GM21381 (cell line): ENCODE results near the gene DACT2.

Experiments used
- ATAC-seq: cut with Tn5 transposase; IDR thresholded peaks from one replicate; pipeline ENCODE4 v1.9.1; 2021; ENCODE audit warnings: mild to moderate bottlenecking, moderate library complexity; ENCODE audit not compliant: unreplicated experiment

DACT2 gene

GRCh38 chr6:168353041-168353440 is 33.5 kb upstream of the DACT2 start:
- no peak for ATAC-seq

- ATAC-seq: no peak
These were observed 32.5 kb upstream of the DACT2 start for GRCh38 chr6:168352096-168352495.

- no peak for ATAC-seq
These were observed 30.2 kb upstream of the DACT2 start for GRCh38 chr6:168349718-168350210.

- no peak for ATAC-seq
These were observed 28.6 kb upstream of the DACT2 start for GRCh38 chr6:168348186-168348585.

- ATAC-seq: no peak
These were observed 28.0 kb upstream of the DACT2 start for GRCh38 chr6:168347615-168348014.

- no peak for ATAC-seq
These were observed 27.5 kb upstream of the DACT2 start for GRCh38 chr6:168347053-168347452.

GRCh38 chr6:168345896-168346754 is 26.5 kb upstream of the DACT2 start:
- ATAC-seq: no peak

- ATAC-seq: no peak
These were observed 25.7 kb upstream of the DACT2 start for GRCh38 chr6:168345266-168345665.

- ATAC-seq: no peak
These were observed 24.8 kb upstream of the DACT2 start for GRCh38 chr6:168344338-168344737.

GRCh38 chr6:168343239-168344150 is 23.9 kb upstream of the DACT2 start:
- no peak for ATAC-seq

- no peak for ATAC-seq
These were observed 23.1 kb upstream of the DACT2 start for GRCh38 chr6:168342636-168343035.

- no peak for ATAC-seq
These were observed 21.8 kb upstream of the DACT2 start for GRCh38 chr6:168341280-168341900.

- no peak for ATAC-seq
These were observed 21.2 kb upstream of the DACT2 start for GRCh38 chr6:168340819-168341218.

GRCh38 chr6:168338777-168339176 is 19.2 kb upstream of the DACT2 start:
- no peak for ATAC-seq

- no peak for ATAC-seq
These were observed 17.4 kb upstream of the DACT2 start for GRCh38 chr6:168336967-168337366.

- ATAC-seq: no peak
These were observed 14.4 kb upstream of the DACT2 start for GRCh38 chr6:168333989-168334388.

GRCh38 chr6:168333491-168333890 is 13.9 kb upstream of the DACT2 start:
- ATAC-seq: no peak

GRCh38 chr6:168333039-168333438 is 13.5 kb upstream of the DACT2 start:
- ATAC-seq: no peak

- no peak for ATAC-seq
These were observed 12.4 kb upstream of the DACT2 start for GRCh38 chr6:168332020-168332419.

- no peak for ATAC-seq
These were observed 11.5 kb upstream of the DACT2 start for GRCh38 chr6:168331058-168331457.

GRCh38 chr6:168330403-168330802 is 10.8 kb upstream of the DACT2 start:
- ATAC-seq: no peak
